ENCODE data around the gene RFX1. TPM values are rescaled to one million over a fixed set of nuclear protein-coding genes. Genes with fewer than 3 reads are reported as not detected.

The RFX1 gene
- total RNA-seq, 4 donors from 2014 or later, result 2.7 to 7.2 (median 4.4) TPM

DNA sequence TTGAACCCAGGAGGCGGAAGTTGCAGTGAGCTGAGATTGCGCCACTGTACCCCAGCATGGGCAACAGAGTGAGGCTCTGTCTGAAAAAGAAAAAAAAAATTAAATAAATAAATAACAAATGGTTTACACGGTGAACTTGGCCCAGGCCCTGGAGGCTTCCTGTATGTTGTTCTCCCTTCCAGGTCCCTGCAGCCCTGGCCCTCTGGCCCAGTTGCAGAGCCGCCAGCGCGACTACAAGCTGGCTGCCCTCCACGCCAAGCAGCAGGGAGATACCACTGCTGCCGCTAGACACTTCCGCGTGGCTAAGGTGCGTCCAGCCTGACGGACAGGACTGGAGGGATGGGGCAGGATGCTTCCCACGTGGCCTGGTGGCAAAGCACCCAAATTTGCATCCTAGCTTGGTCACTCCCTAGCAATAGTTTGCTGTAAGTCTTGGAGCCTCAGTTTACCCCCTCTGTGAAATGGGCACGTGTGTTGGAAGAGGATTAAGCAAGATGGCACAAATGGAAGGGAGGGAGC lies 88.2 kb downstream of the RFX1 start:
- peak; percentile 44 to 52 for ATAC-seq
- Histone ChIP-seq H3K27me3 (no peaks in the 10 kb centered on the region), H3K4me3 (no peak overlapping the region), H3K27ac (peak overlapping the region in 1 of 4 donors; percentile 23), H3K36me3 (peaks cover 0 to 93% of the 10 kb centered on the region in 2 donors), H3K4me1 (no peaks in the 10 kb centered on the region), H3K9me3 (no peaks in the 10 kb centered on the region)
- DNase-seq, result no peak
- intact Hi-C loops (cut with DNase I; ENCODE audit: low total_unique reads) (no loop called here), in situ Hi-C loops (cut with MboI; ENCODE audit: low sequenced_read_pairs in 4 of 4) (no loop called here)
- TF ChIP-seq POLR2A (IDR thresholded peaks at IDR 0.05), result no peak
- TF ChIP-seq, protein P1, sequence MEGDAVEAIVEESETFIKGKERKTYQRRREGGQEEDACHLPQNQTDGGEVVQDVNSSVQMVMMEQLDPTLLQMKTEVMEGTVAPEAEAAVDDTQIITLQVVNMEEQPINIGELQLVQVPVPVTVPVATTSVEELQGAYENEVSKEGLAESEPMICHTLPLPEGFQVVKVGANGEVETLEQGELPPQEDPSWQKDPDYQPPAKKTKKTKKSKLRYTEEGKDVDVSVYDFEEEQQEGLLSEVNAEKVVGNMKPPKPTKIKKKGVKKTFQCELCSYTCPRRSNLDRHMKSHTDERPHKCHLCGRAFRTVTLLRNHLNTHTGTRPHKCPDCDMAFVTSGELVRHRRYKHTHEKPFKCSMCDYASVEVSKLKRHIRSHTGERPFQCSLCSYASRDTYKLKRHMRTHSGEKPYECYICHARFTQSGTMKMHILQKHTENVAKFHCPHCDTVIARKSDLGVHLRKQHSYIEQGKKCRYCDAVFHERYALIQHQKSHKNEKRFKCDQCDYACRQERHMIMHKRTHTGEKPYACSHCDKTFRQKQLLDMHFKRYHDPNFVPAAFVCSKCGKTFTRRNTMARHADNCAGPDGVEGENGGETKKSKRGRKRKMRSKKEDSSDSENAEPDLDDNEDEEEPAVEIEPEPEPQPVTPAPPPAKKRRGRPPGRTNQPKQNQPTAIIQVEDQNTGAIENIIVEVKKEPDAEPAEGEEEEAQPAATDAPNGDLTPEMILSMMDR (IDR thresholded peaks at IDR 0.05 in 4 of 5, conservative IDR thresholded peaks at IDR 0.05 in 1 of 5), result no peak

DNA sequence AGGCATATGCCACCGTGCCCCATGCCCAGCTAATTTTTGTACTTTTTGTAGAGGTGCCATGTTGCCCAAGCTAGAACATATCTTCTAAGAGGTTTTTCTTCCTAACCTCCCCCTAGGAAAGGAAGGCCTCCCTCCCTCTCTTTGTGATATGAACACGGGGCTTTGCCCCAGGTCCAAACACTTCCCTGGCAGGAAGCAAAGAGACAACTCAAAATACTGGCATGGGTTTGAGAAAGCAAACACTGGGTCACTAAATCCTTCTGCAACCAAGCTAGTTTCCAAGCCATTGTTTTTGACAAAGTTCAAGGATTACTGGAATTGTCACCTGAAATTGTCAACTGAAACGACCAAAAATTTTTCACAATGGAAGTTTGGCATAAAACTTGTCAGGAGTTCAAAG lies 91.3 kb downstream of the RFX1 start:
- DNase-seq (no peak), ATAC-seq (no peak)
- intact Hi-C loops (cut with DNase I; ENCODE audit: low total_unique reads), result no loop called here
- TF ChIP-seq, protein P1 (IDR thresholded peaks at IDR 0.05 in 4 of 5, conservative IDR thresholded peaks at IDR 0.05 in 1 of 5), result no peak
- no peak for TF ChIP-seq POLR2A (IDR thresholded peaks at IDR 0.05)
- no peaks in the 10 kb centered on the region for H3K4me1 ChIP-seq
- peaks cover 0 to 80% of the 10 kb centered on the region in 2 donors for H3K36me3 ChIP-seq
- no peaks in the 10 kb centered on the region for H3K9me3 ChIP-seq
- H3K27me3 ChIP-seq, result no peaks in the 10 kb centered on the region
- in situ Hi-C loops (cut with MboI; ENCODE audit: low sequenced_read_pairs in 4 of 4), result no loop called here
- H3K4me3 ChIP-seq, result no peak overlapping the region
- H3K27ac ChIP-seq, result no peak overlapping the region

DNA sequence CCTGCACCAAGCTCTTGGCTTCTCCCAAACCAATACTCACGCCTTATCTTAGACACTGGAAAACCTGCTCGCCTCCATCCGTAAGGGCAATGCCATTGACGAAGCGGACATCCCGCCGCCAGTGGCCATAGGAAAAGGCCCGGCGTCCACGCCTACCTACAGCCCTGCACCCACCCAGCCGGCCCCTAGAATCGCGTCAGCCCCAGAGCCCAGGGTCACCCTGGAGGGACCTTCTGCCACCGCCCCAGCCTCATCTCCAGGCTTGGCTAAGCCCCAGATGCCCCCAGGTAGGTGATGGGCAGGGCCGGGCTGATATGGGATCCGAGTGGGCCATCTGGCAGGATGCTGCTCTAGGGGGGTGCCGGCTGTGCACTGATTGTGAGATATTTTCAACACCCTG lies 92.8 kb downstream of the RFX1 start:
- DNase-seq (no peak), ATAC-seq (no peak)
- no peaks in the 10 kb centered on the region for H3K9me3 ChIP-seq
- no peaks in the 10 kb centered on the region for H3K4me1 ChIP-seq
- in situ Hi-C loops (cut with MboI; ENCODE audit: low sequenced_read_pairs in 4 of 4) (no loop called here), intact Hi-C loops (cut with DNase I; ENCODE audit: low total_unique reads) (no loop called here)
- H3K27me3 ChIP-seq, result no peaks in the 10 kb centered on the region
- H3K4me3 ChIP-seq, result no peak overlapping the region
- no peak overlapping the region for H3K27ac ChIP-seq
- no peak for TF ChIP-seq POLR2A (IDR thresholded peaks at IDR 0.05)
- TF ChIP-seq, protein P1 (IDR thresholded peaks at IDR 0.05 in 4 of 5, conservative IDR thresholded peaks at IDR 0.05 in 1 of 5), result no peak
- peaks cover 0 to 66% of the 10 kb centered on the region in 2 donors for H3K36me3 ChIP-seq

Other genes starting within 250 kb of the RFX1 start
- 10 to 100 TPM; 21.1 to 26.1 (median 23.4) TPM for gene MRI1, start 241.8 kb downstream of the RFX1 start, total RNA-seq
- 100 to 1,000 TPM; 158 to 283 (median 222) TPM for gene C19orf53, start 231.9 kb downstream of the RFX1 start, total RNA-seq
- 1 to 10 TPM; 3.9 to 6.3 (median 5.0) TPM for gene ZSWIM4, start 210.9 kb downstream of the RFX1 start, total RNA-seq
- not detected for gene NANOS3, start 129.2 kb downstream of the RFX1 start, total RNA-seq
- gene BRME1, start 100.2 kb downstream of the RFX1 start, total RNA-seq, result 1 to 10 TPM in 1 of 4 donors, under 1 TPM in 3; 0.19 to 1.0 (median 0.56) TPM
- 10 to 100 TPM; 22.3 to 44.9 (median 33.7) TPM for gene CC2D1A, start 100.1 kb downstream of the RFX1 start, total RNA-seq
- gene PODNL1, start 67.9 kb downstream of the RFX1 start, total RNA-seq, result under 1 TPM in 2 of 4 donors, not detected in 2; 0.55 to 0.61 TPM
- gene DCAF15, start 53.8 kb downstream of the RFX1 start, total RNA-seq, result 10 to 100 TPM; 11.2 to 38.8 (median 18.0) TPM
- not detected for gene RLN3, start 21.8 kb upstream of the RFX1 start, total RNA-seq
- 1 to 10 TPM; 1.4 to 3.7 (median 2.0) TPM for gene IL27RA, start 25.4 kb upstream of the RFX1 start, total RNA-seq
- gene PALM3, start 55.8 kb upstream of the RFX1 start, total RNA-seq, result not detected
- gene MISP3, start 66.5 kb upstream of the RFX1 start, total RNA-seq, result 1 to 10 TPM; 1.8 to 8.0 (median 5.7) TPM
- gene C19orf67, start 79.5 kb upstream of the RFX1 start, total RNA-seq, result not detected
- gene SAMD1, start 84.4 kb upstream of the RFX1 start, total RNA-seq, result 10 to 100 TPM; 15.1 to 71.8 (median 40.2) TPM
- gene PRKACA, start 111.4 kb upstream of the RFX1 start, total RNA-seq, result 100 to 1,000 TPM in 3 of 4 donors, 10 to 100 TPM in 1; 74.7 to 180 (median 147) TPM
- 1 to 10 TPM in 3 of 4 donors, not detected in 1; 1.2 to 4.1 (median 1.5) TPM for gene ASF1B, start 130.3 kb upstream of the RFX1 start, total RNA-seq
- 1 to 10 TPM in 2 of 4 donors, under 1 TPM in 2; 0.76 to 3.5 (median 1.2) TPM for gene ADGRL1, start 199.8 kb upstream of the RFX1 start, total RNA-seq

Measured in gastrocnemius medialis (tissue), 4 donors.